ENCODE results near the gene SEMG2.

SEMG2 gene

GRCh38 chr20:45218124-45218523 is 3.0 kb upstream of the SEMG2 start:
- Histone ChIP-seq H3K4me1 (ENCODE audit: control insufficient read depth in 2 of 2, insufficient read depth in 1 of 2, low read depth in 1 of 2, low read length in 2 of 2) (no peaks in the 10 kb centered on the region), H3K18ac (ENCODE audit: low read length) (no peak overlapping the region), H2AFZ (ENCODE audit: low read length) (no peak overlapping the region), H2BK120ac (ENCODE audit: low read depth, low read length) (no peak overlapping the region), H2BK5ac (ENCODE audit: low read length) (no peak overlapping the region), H3K9ac (ENCODE audit: low read depth, low read length, poor library complexity) (no peak overlapping the region), H4K8ac (ENCODE audit: low read depth, low read length) (no peak overlapping the region), H2BK15ac (ENCODE audit: low read length) (no peak overlapping the region), H4K91ac (ENCODE audit: low read depth, low read length, poor library complexity) (no peak overlapping the region), H3K9me3 (replicated peaks in 1 of 2; ENCODE audit: control insufficient read depth in 2 of 2, insufficient read depth in 1 of 2, low read depth in 1 of 2, low read length in 2 of 2) (no peaks in the 10 kb centered on the region), H2AK5ac (ENCODE audit: low read depth, low read length) (no peak overlapping the region), H3K27ac (replicated peaks; ENCODE audit: low read length) (no peak overlapping the region), H3K27me3 (ENCODE audit: control insufficient read depth in 3 of 3, insufficient read depth in 3 of 3, low read depth in 1 of 3, low read length in 3 of 3) (no peaks in the 10 kb centered on the region), H3K23ac (ENCODE audit: low read depth, low read length, poor library complexity) (no peak overlapping the region), H3K4ac (ENCODE audit: low read length) (no peak overlapping the region), H3K79me1 (ENCODE audit: low read depth, low read length) (no peaks in the 10 kb centered on the region), H3K4me3 (ENCODE audit: low read length in 2 of 2) (no peak overlapping the region), H3K4me2 (ENCODE audit: insufficient read depth, low read length, poor library complexity, severe bottlenecking) (no peak overlapping the region), H3K36me3 (replicated peaks in 1 of 2; ENCODE audit: control insufficient read depth in 2 of 2, insufficient read depth in 2 of 2, low read length in 2 of 2) (no peaks in the 10 kb centered on the region), H3K14ac (ENCODE audit: low read length) (no peak overlapping the region), H2BK12ac (ENCODE audit: low read length) (no peak overlapping the region)
- no CpG with 5 or more reads among the region's 4 CpGs for WGBS, 2 donors (ENCODE audit: extremely low coverage in 2 of 2, insufficient read length in 2 of 2, insufficient replicate concordance in 1 of 2)
- no peak for DNase-seq (ENCODE audit: low spot score)

- Histone ChIP-seq H2AFZ (ENCODE audit: low read length) (no peak overlapping the region), H3K14ac (ENCODE audit: low read length) (no peak overlapping the region), H4K91ac (ENCODE audit: low read depth, low read length, poor library complexity) (no peak overlapping the region), H3K4me2 (ENCODE audit: insufficient read depth, low read length, poor library complexity, severe bottlenecking) (no peak overlapping the region), H3K9ac (ENCODE audit: low read depth, low read length, poor library complexity) (no peak overlapping the region), H3K4me1 (ENCODE audit: control insufficient read depth in 2 of 2, insufficient read depth in 1 of 2, low read depth in 1 of 2, low read length in 2 of 2) (no peaks in the 10 kb centered on the region), H3K18ac (ENCODE audit: low read length) (no peak overlapping the region), H3K4me3 (ENCODE audit: low read length in 2 of 2) (no peak overlapping the region), H2BK12ac (ENCODE audit: low read length) (no peak overlapping the region), H3K4ac (ENCODE audit: low read length) (no peak overlapping the region), H3K27me3 (ENCODE audit: control insufficient read depth in 3 of 3, insufficient read depth in 3 of 3, low read depth in 1 of 3, low read length in 3 of 3) (no peaks in the 10 kb centered on the region), H3K27ac (replicated peaks; ENCODE audit: low read length) (no peak overlapping the region), H2BK120ac (ENCODE audit: low read depth, low read length) (no peak overlapping the region), H2BK5ac (ENCODE audit: low read length) (no peak overlapping the region), H3K79me1 (ENCODE audit: low read depth, low read length) (no peaks in the 10 kb centered on the region), H2BK15ac (ENCODE audit: low read length) (no peak overlapping the region), H3K23ac (ENCODE audit: low read depth, low read length, poor library complexity) (no peak overlapping the region), H3K36me3 (replicated peaks in 1 of 2; ENCODE audit: control insufficient read depth in 2 of 2, insufficient read depth in 2 of 2, low read length in 2 of 2) (no peaks in the 10 kb centered on the region), H2AK5ac (ENCODE audit: low read depth, low read length) (no peak overlapping the region), H3K9me3 (replicated peaks in 1 of 2; ENCODE audit: control insufficient read depth in 2 of 2, insufficient read depth in 1 of 2, low read depth in 1 of 2, low read length in 2 of 2) (no peaks in the 10 kb centered on the region), H4K8ac (ENCODE audit: low read depth, low read length) (no peak overlapping the region)
- no peak for DNase-seq (ENCODE audit: low spot score)
- no CpG with 5 or more reads among the region's 2 CpGs for WGBS, 2 donors (ENCODE audit: extremely low coverage in 2 of 2, insufficient read length in 2 of 2, insufficient replicate concordance in 1 of 2)
Measured at GRCh38 chr20:45218636-45219035, 2.5 kb upstream of the SEMG2 start.

DNA sequence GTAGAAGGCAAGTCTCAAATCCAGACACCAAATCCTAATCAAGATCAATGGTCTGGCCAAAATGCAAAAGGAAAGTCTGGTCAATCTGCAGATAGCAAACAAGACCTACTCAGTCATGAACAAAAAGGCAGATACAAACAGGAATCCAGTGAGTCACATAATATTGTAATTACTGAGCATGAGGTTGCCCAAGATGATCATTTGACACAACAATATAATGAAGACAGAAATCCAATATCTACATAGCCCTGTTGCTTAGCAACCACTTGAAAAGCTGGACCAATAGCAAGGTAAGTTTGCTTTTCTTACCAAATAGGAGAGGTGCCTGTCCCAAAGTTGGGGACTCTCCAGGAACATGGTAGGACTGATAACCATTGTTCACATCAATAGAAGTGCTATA is 2.0 kb downstream of the SEMG2 start:
- Histone ChIP-seq H3K9ac (ENCODE audit: low read depth, low read length, poor library complexity) (no peak overlapping the region), H2BK5ac (ENCODE audit: low read length) (no peak overlapping the region), H3K27ac (replicated peaks; ENCODE audit: low read length) (no peak overlapping the region), H2BK12ac (ENCODE audit: low read length) (no peak overlapping the region), H3K9me3 (replicated peaks in 1 of 2; ENCODE audit: control insufficient read depth in 2 of 2, insufficient read depth in 1 of 2, low read depth in 1 of 2, low read length in 2 of 2) (no peaks in the 10 kb centered on the region), H4K91ac (ENCODE audit: low read depth, low read length, poor library complexity) (no peak overlapping the region), H3K79me1 (ENCODE audit: low read depth, low read length) (no peaks in the 10 kb centered on the region), H3K14ac (ENCODE audit: low read length) (no peak overlapping the region), H2BK120ac (ENCODE audit: low read depth, low read length) (no peak overlapping the region), H2BK15ac (ENCODE audit: low read length) (no peak overlapping the region), H3K23ac (ENCODE audit: low read depth, low read length, poor library complexity) (no peak overlapping the region), H3K27me3 (ENCODE audit: control insufficient read depth in 3 of 3, insufficient read depth in 3 of 3, low read depth in 1 of 3, low read length in 3 of 3) (no peaks in the 10 kb centered on the region), H3K4me1 (ENCODE audit: control insufficient read depth in 2 of 2, insufficient read depth in 1 of 2, low read depth in 1 of 2, low read length in 2 of 2) (no peaks in the 10 kb centered on the region), H2AK5ac (ENCODE audit: low read depth, low read length) (no peak overlapping the region), H3K18ac (ENCODE audit: low read length) (no peak overlapping the region), H3K4me3 (ENCODE audit: low read length in 2 of 2) (no peak overlapping the region), H2AFZ (ENCODE audit: low read length) (no peak overlapping the region), H4K8ac (ENCODE audit: low read depth, low read length) (no peak overlapping the region), H3K4ac (ENCODE audit: low read length) (no peak overlapping the region), H3K4me2 (ENCODE audit: insufficient read depth, low read length, poor library complexity, severe bottlenecking) (no peak overlapping the region), H3K36me3 (replicated peaks in 1 of 2; ENCODE audit: control insufficient read depth in 2 of 2, insufficient read depth in 2 of 2, low read length in 2 of 2) (no peaks in the 10 kb centered on the region)
- DNase-seq (ENCODE audit: low spot score), result no peak

DNA sequence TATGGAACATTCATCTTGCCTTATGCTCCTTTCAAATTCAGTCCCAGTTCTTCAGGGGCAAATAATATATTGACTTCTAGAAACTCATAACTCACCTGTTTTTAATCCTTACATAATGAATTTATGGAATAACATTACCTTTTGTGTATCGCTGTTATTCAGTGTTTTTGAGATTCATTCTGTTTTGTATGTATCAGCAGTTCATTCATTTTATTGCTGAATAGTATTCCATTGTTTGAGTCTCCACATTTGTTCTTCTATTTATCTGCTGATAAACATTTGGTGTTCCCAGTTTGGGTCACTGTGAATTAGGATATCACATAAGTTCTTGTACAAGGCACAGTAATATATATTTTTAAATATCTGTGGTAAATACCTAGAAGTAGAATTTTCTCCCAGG is 5.1 kb downstream of the SEMG2 start:
- no peak overlapping the region for H4K8ac ChIP-seq (ENCODE audit: low read depth, low read length)
- no peak overlapping the region for H3K4me2 ChIP-seq (ENCODE audit: insufficient read depth, low read length, poor library complexity, severe bottlenecking)
- no peak overlapping the region for H3K18ac ChIP-seq (ENCODE audit: low read length)
- no peaks in the 10 kb centered on the region for H3K36me3 ChIP-seq (replicated peaks in 1 of 2; ENCODE audit: control insufficient read depth in 2 of 2, insufficient read depth in 2 of 2, low read length in 2 of 2)
- no peak overlapping the region for H3K4me3 ChIP-seq (ENCODE audit: low read length in 2 of 2)
- no peaks in the 10 kb centered on the region for H3K9me3 ChIP-seq (replicated peaks in 1 of 2; ENCODE audit: control insufficient read depth in 2 of 2, insufficient read depth in 1 of 2, low read depth in 1 of 2, low read length in 2 of 2)
- no peak overlapping the region for H2AK5ac ChIP-seq (ENCODE audit: low read depth, low read length)
- H2BK120ac ChIP-seq (ENCODE audit: low read depth, low read length), result no peak overlapping the region
- H3K79me1 ChIP-seq (ENCODE audit: low read depth, low read length), result no peaks in the 10 kb centered on the region
- H3K14ac ChIP-seq (ENCODE audit: low read length), result no peak overlapping the region
- H2BK5ac ChIP-seq (ENCODE audit: low read length), result no peak overlapping the region
- DNase-seq (ENCODE audit: low spot score), result no peak
- no peak overlapping the region for H4K91ac ChIP-seq (ENCODE audit: low read depth, low read length, poor library complexity)
- H3K27ac ChIP-seq (replicated peaks; ENCODE audit: low read length), result no peak overlapping the region
- H3K23ac ChIP-seq (ENCODE audit: low read depth, low read length, poor library complexity), result no peak overlapping the region
- H3K4ac ChIP-seq (ENCODE audit: low read length), result no peak overlapping the region
- no peak overlapping the region for H2AFZ ChIP-seq (ENCODE audit: low read length)
- no peak overlapping the region for H2BK12ac ChIP-seq (ENCODE audit: low read length)
- WGBS, 2 donors (ENCODE audit: extremely low coverage in 2 of 2, insufficient read length in 2 of 2, insufficient replicate concordance in 1 of 2), result no CpG with 5 or more reads among the region's 1 CpG
- peaks cover 0 to 6% (median 0%) of the 10 kb centered on the region in 3 experiments for H3K27me3 ChIP-seq (ENCODE audit: control insufficient read depth in 3 of 3, insufficient read depth in 3 of 3, low read depth in 1 of 3, low read length in 3 of 3)
- H3K9ac ChIP-seq (ENCODE audit: low read depth, low read length, poor library complexity), result no peak overlapping the region
- no peaks in the 10 kb centered on the region for H3K4me1 ChIP-seq (ENCODE audit: control insufficient read depth in 2 of 2, insufficient read depth in 1 of 2, low read depth in 1 of 2, low read length in 2 of 2)
- no peak overlapping the region for H2BK15ac ChIP-seq (ENCODE audit: low read length)

Data from neuronal stem cell (in vitro differentiated cells).